ENCODE results near the gene TNF.

The TNF gene

GRCh38 chr6:31624070-31624469, 48.7 kb downstream of the TNF start:
- Histone ChIP-seq H3K4me3 (ENCODE audit: low read length) (no peak overlapping the region), H2AFZ (ENCODE audit: low read depth, low read length) (no peak overlapping the region), H3K36me3 (ENCODE audit: insufficient read depth, low read length) (peaks cover 68% of the 10 kb centered on the region), H3K4me1 (ENCODE audit: insufficient read depth, low read length) (peaks cover 18% of the 10 kb centered on the region), H3K27me3 (ENCODE audit: insufficient read depth, low read length) (no peaks in the 10 kb centered on the region), H3K9me3 (ENCODE audit: low read length) (no peaks in the 10 kb centered on the region)

DNA sequence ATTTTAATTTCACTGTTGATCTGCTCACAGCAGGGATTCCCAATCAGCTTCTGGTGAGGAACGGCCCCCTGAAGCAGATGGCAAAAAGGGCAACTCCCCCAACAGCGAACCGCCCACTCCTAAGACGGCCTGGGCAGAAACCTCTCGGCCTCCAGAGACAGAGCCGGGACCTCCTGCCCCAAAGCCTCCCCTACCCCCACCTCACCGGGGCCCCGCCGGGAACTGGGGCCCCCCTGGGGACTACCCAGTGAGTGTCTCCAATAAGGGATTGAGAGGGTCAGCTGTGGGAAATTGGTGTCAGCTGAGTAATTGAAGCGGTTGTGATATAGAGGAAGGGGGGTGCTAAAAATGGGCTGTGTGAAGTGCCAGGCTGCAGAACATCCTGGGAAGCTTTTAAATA, 51.6 kb downstream of the TNF start:
- peaks cover 95% of the 10 kb centered on the region for H3K36me3 ChIP-seq (ENCODE audit: insufficient read depth, low read length)
- H3K27me3 ChIP-seq (ENCODE audit: insufficient read depth, low read length): no peaks in the 10 kb centered on the region
- H3K9me3 ChIP-seq (ENCODE audit: low read length): no peaks in the 10 kb centered on the region
- H3K4me3 ChIP-seq (ENCODE audit: low read length): no peak overlapping the region
- H2AFZ ChIP-seq (ENCODE audit: low read depth, low read length): no peak overlapping the region
- peaks cover 10% of the 10 kb centered on the region for H3K4me1 ChIP-seq (ENCODE audit: insufficient read depth, low read length)

DNA sequence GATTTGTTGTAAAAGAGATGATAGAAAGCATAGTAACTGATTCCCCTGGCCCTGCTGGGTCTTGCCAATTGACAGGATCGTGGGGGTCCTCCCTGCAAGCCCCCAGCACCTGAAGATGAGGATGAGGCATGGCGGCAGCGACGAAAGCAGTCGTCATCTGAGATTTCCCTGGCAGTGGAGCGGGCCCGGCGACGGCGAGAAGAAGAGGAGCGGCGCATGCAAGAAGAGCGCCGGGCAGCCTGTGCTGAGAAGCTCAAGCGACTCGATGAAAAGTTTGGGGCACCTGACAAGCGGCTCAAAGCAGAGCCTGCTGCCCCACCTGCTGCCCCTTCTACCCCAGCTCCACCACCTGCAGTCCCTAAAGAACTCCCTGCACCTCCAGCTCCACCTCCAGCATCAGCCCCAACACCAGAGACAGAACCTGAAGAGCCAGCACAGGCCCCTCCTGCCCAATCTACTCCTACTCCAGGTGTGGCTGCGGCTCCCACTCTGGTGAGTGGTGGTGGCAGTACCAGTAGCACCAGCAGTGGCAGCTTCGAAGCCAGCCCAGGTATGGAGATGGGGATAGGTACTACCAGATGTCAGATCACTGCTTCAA, 52.4 kb downstream of the TNF start:
- no peak overlapping the region for H3K4me3 ChIP-seq (ENCODE audit: low read length)
- H3K27me3 ChIP-seq (ENCODE audit: insufficient read depth, low read length): no peaks in the 10 kb centered on the region
- H3K9me3 ChIP-seq (ENCODE audit: low read length): no peaks in the 10 kb centered on the region
- no peak overlapping the region for H2AFZ ChIP-seq (ENCODE audit: low read depth, low read length)
- H3K4me1 ChIP-seq (ENCODE audit: insufficient read depth, low read length): peaks cover 3% of the 10 kb centered on the region
- peaks cover 96% of the 10 kb centered on the region for H3K36me3 ChIP-seq (ENCODE audit: insufficient read depth, low read length)
